A549 (cell line): ENCODE data around the gene COL1A1. TPM values are rescaled to one million over a fixed set of nuclear protein-coding genes. Genes with fewer than 3 reads are reported as not detected.
A peak's percentile ranks its signal among the peaks of the same experiment; 100 is the strongest.

Source experiments
- ATAC-seq, 2 experiments: fragments of 200-7000 bp in 1 of 2; fragments of >200 bp in 1 of 2; cut with Nextera tagmentation in 1 of 2; cut with Tn5 transposase in 1 of 2; 3 replicates each; pipeline versions ENCODE4 v1.8.0 to v1.9.1; 2018 to 2020; ENCODE audit warnings: mild to moderate bottlenecking in 1 of 2, moderate library complexity in 1 of 2
- CTCF ChIA-PET: fragments of 300-600 bp; sonication (Branson Sonifier 250); formaldehyde crosslinking; extraction: SDS; loops from one replicate; lab custom pipeline; 2021; ENCODE audit warnings: antibody characterized with exemption, inconsistent platforms; lab: Yijun Ruan, JAX
- POLR2A ChIA-PET: fragments of 350-600 bp; formaldehyde crosslinking; extraction: SDS; loops from one replicate; lab custom pipeline; 2021; ENCODE audit warnings: antibody characterized with exemption, inconsistent platforms; lab: Yijun Ruan, JAX
- DNase-seq, 2 experiments: peaks; one replicate each; pipeline versions ENCODE4 v3.0.0 to v3.0.0-alpha.2; 2011 to 2016; ENCODE audit warnings: low read depth in 1 of 2, low spot score in 1 of 2
- FAIRE-seq: peaks from 2 replicates; lab custom pipeline; 2011; peaks lifted over from hg19 to GRCh38; lab: Jason Lieb, UNC
- H3K27ac ChIP-seq, 2 experiments: fragments of >200 bp; sonication (Bioruptor Twin); formaldehyde crosslinking; 3 replicates each; pipeline ENCODE4 v1.5.1; 2016 to 2017
- H3K4me1 ChIP-seq: fragments of >200 bp; sonication (Bioruptor Twin); formaldehyde crosslinking; 3 replicates; pipeline ENCODE4 v1.6.1; 2016
- H3K4me2 ChIP-seq: fragments of >200 bp; sonication (Bioruptor Twin); formaldehyde crosslinking; 3 replicates; pipeline ENCODE4 v1.6.1; 2016
- H3K4me3 ChIP-seq: fragments of >200 bp; sonication (Bioruptor Twin); formaldehyde crosslinking; 3 replicates; pipeline ENCODE4 v1.5.1; 2016
- H3K9me3 ChIP-seq: fragments of >200 bp; sonication (Bioruptor Twin); formaldehyde crosslinking; 3 replicates; pipeline ENCODE4 v1.6.1; 2016
- ATOH8 ChIP-seq: fragments of 250-450 bp; sonication (Bioruptor Pico); IDR thresholded peaks from 2 replicates; pipeline ENCODE4 v1.5.0; 2020; ENCODE audit warnings: low read depth, mild to moderate bottlenecking, moderate library complexity
- CBX8 ChIP-seq: fragments of 200-600 bp; sonication (generic); IDR thresholded peaks from 2 replicates; pipeline ENCODE4 v1.6.1; 2016
- CTCF ChIP-seq: fragments of >200 bp; sonication (Bioruptor Twin); formaldehyde crosslinking; IDR thresholded peaks from 3 replicates; pipeline ENCODE4 v1.5.1; 2016
- ELK1 ChIP-seq: fragments of 150-350 bp; IDR thresholded peaks from 2 replicates; pipeline ENCODE4 v1.6.1; 2014; ENCODE audit warnings: low read depth, mild to moderate bottlenecking, low read length
- EP300 ChIP-seq, 2 experiments: fragments of >200 bp; sonication (Bioruptor Twin); formaldehyde crosslinking; IDR thresholded peaks; 2 replicates in 1 of 2; 3 replicates in 1 of 2; pipeline ENCODE4 v1.6.1; 2016 to 2017
- FOSL2 ChIP-seq, 2 experiments: fragments of 450-650 bp in 1 of 2; fragments of >200 bp in 1 of 2; sonication (Bioruptor Twin) in 1 of 2; formaldehyde crosslinking; IDR thresholded peaks; 2 replicates each; pipeline versions ENCODE4 v1.5.0 to v1.6.1; 2016 to 2020; ENCODE audit warnings: mild to moderate bottlenecking in 1 of 2, moderate library complexity in 1 of 2
- HOXB13 ChIP-seq: fragments of 250-450 bp; sonication (Bioruptor Pico); IDR thresholded peaks from 2 replicates; pipeline ENCODE4 v1.5.0; 2020; ENCODE audit warnings: low read depth, mild to moderate bottlenecking, moderate library complexity
- JUN ChIP-seq, 2 experiments: fragments of >200 bp; sonication (Bioruptor Twin); formaldehyde crosslinking; IDR thresholded peaks; 2 replicates in 1 of 2; 3 replicates in 1 of 2; pipeline ENCODE4 v1.6.1; 2016 to 2017
- MAX ChIP-seq: IDR thresholded peaks from 2 replicates; pipeline ENCODE4 v1.6.1; 2012
- NFE2L2 ChIP-seq: fragments of 150-350 bp; conservative IDR thresholded peaks from 2 replicates; pipeline ENCODE4 v1.6.1; 2014; ENCODE audit warnings: low read length
- NR3C1 ChIP-seq: fragments of >200 bp; sonication (Bioruptor Twin); formaldehyde crosslinking; IDR thresholded peaks from 3 replicates; pipeline ENCODE4 v1.6.1; 2017
- TP53 ChIP-seq: fragments of 250-450 bp; sonication (Bioruptor Pico); IDR thresholded peaks from 2 replicates; pipeline ENCODE4 v1.5.0; 2021; ENCODE audit warnings: mild to moderate bottlenecking, moderate library complexity
- WGBS: methylation state at CpG from one replicate; pipeline ENCODE4 v1.1.6; 2017; ENCODE audit errors: missing lambda C conversion rate; 5-methylcytosine and 5-hydroxymethylcytosine counted together
- polyA plus RNA-seq, 4 experiments: library from polyadenylated mRNA; depleted of rRNA in 3 of 4; stranded (reverse); fragments of >200 nt; fragmentation: RNase III in 1 of 4; extraction: RNeasy Plus Mini Kit Qiagen cat#74134 plus additional on column Dnase treatment in 1 of 4; gene quantifications; 2 replicates in 3 of 4; 3 replicates in 1 of 4; pipeline ENCODE4 v1.2.3, GENCODE V29; 2011 to 2017

Gene COL1A1
- polyA plus RNA-seq, 2 of the 4 experiments (the other 2 are of a cell fraction): 4.4 to 34.3 TPM

GRCh38 chr17:50198026-50198669, 3.3 kb downstream of the COL1A1 start (continued):
- TF ChIP-seq CTCF (peak; percentile 93), MAX (0 out of 2 replicates have a peak, but pooled peaks have one; percentile 16), ELK1 (no peak), TP53 (CRISPR knock-in tag) (no peak)

GRCh38 chr17:50196826-50197225, 4.6 kb downstream of the COL1A1 start:
- DNase-seq: no peak
- TF ChIP-seq FOSL2 (IDR thresholded peaks at IDR 0.05): 0 out of 2 replicates have a peak, but pooled peaks have one; percentile 16
- peak; percentile 67 for TF ChIP-seq FOSL2 (CRISPR knock-in tag; IDR thresholded peaks at IDR 0.05)
- TF ChIP-seq NR3C1: no peak
- TF ChIP-seq JUN (IDR thresholded peaks at IDR 0.05): no peak
- no peak for TF ChIP-seq NFE2L2
- TF ChIP-seq ATOH8 (CRISPR knock-in tag): no peak
- no peak for TF ChIP-seq CBX8
- TF ChIP-seq, all 56 proteins: peak for 1
- Histone ChIP-seq H3K4me2 (peak overlapping the region; percentile 88), H3K4me1 (peaks cover 44% of the 10 kb centered on the region), H3K9me3 (no peaks in the 10 kb centered on the region), H3K4me3 (no peak overlapping the region), H3K27ac (peak overlapping the region; percentile 44 to 51; a peak in 4 of 6 replicates)
- ATAC-seq (no peak), FAIRE-seq (no peak)
- 63% methylated on average over 5 of the region's 6 CpGs for WGBS
- ChIA-PET POLR2A (interaction anchor here (1.2 to 1.7 kb wide), 2 partner anchors 19 to 27 kb away, joined by 3 to 7 read pairs; no protein-coding TSS in a partner anchor), CTCF (interaction anchor here (0.6 to 22.0 kb wide), 27 partner anchors 10 to 623 kb away, joined by 3 to 817 read pairs (median 5); partner anchors contain the start of genes PPP1R9B, SGCA and TMEM92)

- H3K4me1 ChIP-seq: peaks cover 40% of the 10 kb centered on the region
- POLR2A ChIA-PET: interaction anchor here (1.7 kb wide), 1 partner anchor 18 kb away, joined by 7 read pairs; no protein-coding TSS in a partner anchor
- no peak overlapping the region for H3K4me2 ChIP-seq
- no peak overlapping the region for H3K4me3 ChIP-seq
- peak overlapping the region; percentile 44 to 51; a peak in 5 of 6 replicates for H3K27ac ChIP-seq
- FAIRE-seq: no peak
- no peak for DNase-seq
- ATAC-seq: no peak
- TF ChIP-seq EP300 (IDR thresholded peaks at IDR 0.05): no peak
- CTCF ChIA-PET: interaction anchor here (0.6 to 22.0 kb wide), 17 partner anchors 9 to 104 kb away, joined by 3 to 817 read pairs (median 8); partner anchors contain the start of genes PPP1R9B and SGCA
- no peaks in the 10 kb centered on the region for H3K9me3 ChIP-seq
- WGBS: 55% methylated on average over 3 of the region's 5 CpGs
These were observed 5.4 kb downstream of the COL1A1 start for GRCh38 chr17:50196036-50196435.

- Histone ChIP-seq H3K4me3 (no peak overlapping the region), H3K4me1 (peaks cover 38% of the 10 kb centered on the region), H3K27ac (peak overlapping the region; percentile 4 to 51; a peak in 3 of 6 replicates), H3K4me2 (no peak overlapping the region), H3K9me3 (no peaks in the 10 kb centered on the region)
- ATAC-seq (peak; percentile 6 to 40; a peak in 3 of 6 replicates), FAIRE-seq (no peak), DNase-seq (no peak)
- ChIA-PET CTCF (interaction anchor here (0.6 to 22.0 kb wide), 11 partner anchors 13 to 101 kb away, joined by 3 to 817 read pairs (median 21); partner anchors contain the start of genes PPP1R9B and SGCA), POLR2A (no interaction called here)
- no peak for TF ChIP-seq HOXB13
- TF ChIP-seq CTCF: 0 out of 3 replicates have a peak, but pooled peaks have one; percentile 8
- WGBS: 84% methylated on average over 17 of the region's 17 CpGs
These were observed 6.2 kb downstream of the COL1A1 start for GRCh38 chr17:50194934-50195865.
